ENCODE results near the gene KIF4A.

KIF4A gene

GRCh38 chrX:70452143-70452733, 162.3 kb downstream of the KIF4A start:
- peak; percentile 64 for TF ChIP-seq CTCF (IDR thresholded peaks at IDR 0.05; ENCODE audit: insufficient read depth, low read depth, low read length, missing control alignments)
- H3K4me3 ChIP-seq (ENCODE audit: low read length): peak overlapping the region; percentile 50
- DNase-seq (ENCODE audit: low read depth): peak; percentile 45

GRCh38 chrX:70453024-70453618, 163.2 kb downstream of the KIF4A start:
- peak overlapping the region; percentile 50 for H3K4me3 ChIP-seq (ENCODE audit: low read length)
- peak; percentile 18 for DNase-seq (ENCODE audit: low read depth)

GRCh38 chrX:70454441-70455365, 164.8 kb downstream of the KIF4A start:
- peak; percentile 90 for TF ChIP-seq CTCF (IDR thresholded peaks at IDR 0.05; ENCODE audit: insufficient read depth, low read depth, low read length, missing control alignments)
- peak; percentile 81 for DNase-seq (ENCODE audit: low read depth)
- peak overlapping the region; percentile 51 for H3K4me3 ChIP-seq (ENCODE audit: low read length)

More at GRCh38 chrX:70453024-70453618, 163.2 kb downstream of the KIF4A start:
- TF ChIP-seq CTCF (IDR thresholded peaks at IDR 0.05; ENCODE audit: insufficient read depth, low read depth, low read length, missing control alignments): no peak

- H3K4me3 ChIP-seq (ENCODE audit: low read length): peak overlapping the region; percentile 51
- TF ChIP-seq CTCF (IDR thresholded peaks at IDR 0.05; ENCODE audit: insufficient read depth, low read depth, low read length, missing control alignments): no peak
Observed at GRCh38 chrX:70455366-70456202, 165.7 kb downstream of the KIF4A start.

GRCh38 chrX:70456256-70456655, 166.4 kb downstream of the KIF4A start:
- peak overlapping the region; percentile 51 for H3K4me3 ChIP-seq (ENCODE audit: low read length)
- TF ChIP-seq CTCF (IDR thresholded peaks at IDR 0.05; ENCODE audit: insufficient read depth, low read depth, low read length, missing control alignments): no peak

More at GRCh38 chrX:70455366-70456202, 165.7 kb downstream of the KIF4A start:
- DNase-seq (ENCODE audit: low read depth): peak; percentile 38

GRCh38 chrX:70461026-70461425, 171.1 kb downstream of the KIF4A start:
- TF ChIP-seq CTCF (IDR thresholded peaks at IDR 0.05; ENCODE audit: insufficient read depth, low read depth, low read length, missing control alignments): no peak
- no peak overlapping the region for H3K4me3 ChIP-seq (ENCODE audit: low read length)
- DNase-seq (ENCODE audit: low read depth): no peak

More at GRCh38 chrX:70456256-70456655, 166.4 kb downstream of the KIF4A start:
- no peak for DNase-seq (ENCODE audit: low read depth)
